COLO668 (cell line): Measurements from ENCODE around the gene ENKD1.

Experiments used
- DNase-seq: peaks from one replicate; lab custom pipeline; 2025; ENCODE audit not compliant: unreplicated experiment; lab: John Stamatoyannopoulos, UW

The ENKD1 gene

GRCh38 chr16:67664258-67664657, 2.3 kb downstream of the ENKD1 start:
- no peak for DNase-seq

GRCh38 chr16:67663877-67664222, 2.7 kb downstream of the ENKD1 start:
- DNase-seq = no peak

- DNase-seq = peak; percentile 21
These were observed 3.2 kb downstream of the ENKD1 start for GRCh38 chr16:67663151-67663876.

GRCh38 chr16:67662653-67663010, 3.9 kb downstream of the ENKD1 start:
- DNase-seq = no peak

GRCh38 chr16:67661886-67662652, 4.5 kb downstream of the ENKD1 start:
- no peak for DNase-seq

GRCh38 chr16:67661101-67661761, 5.3 kb downstream of the ENKD1 start:
- peak; percentile 66 for DNase-seq

- DNase-seq = peak; percentile 96
These were observed 6.0 kb downstream of the ENKD1 start, which contains the start of gene PARD6A for GRCh38 chr16:67660564-67661028. Gene PARD6A, plus strand, starts transcription at chr16:67660960. Its CDS starts 79 bp downstream, at chr16:67661039.

GRCh38 chr16:67659675-67660563, 6.6 kb downstream of the ENKD1 start, which contains the start of gene ACD:
Gene ACD, minus strand, starts transcription at chr16:67660260. Its CDS starts 40 bp downstream, at chr16:67660220.
- peak; percentile 95 for DNase-seq

- DNase-seq = peak; percentile 38
These were observed 7.5 kb downstream of the ENKD1 start for GRCh38 chr16:67658849-67659674.

GRCh38 chr16:67657751-67658518, 8.6 kb downstream of the ENKD1 start:
- no peak for DNase-seq

- no peak for DNase-seq
These were observed 9.4 kb downstream of the ENKD1 start for GRCh38 chr16:67657017-67657608.

- no peak for DNase-seq
These were observed 10.1 kb downstream of the ENKD1 start for GRCh38 chr16:67656344-67657016.

- DNase-seq = no peak
These were observed 11.2 kb downstream of the ENKD1 start for GRCh38 chr16:67655363-67655762.

- DNase-seq = no peak
These were observed 12.1 kb downstream of the ENKD1 start for GRCh38 chr16:67654403-67654911.

GRCh38 chr16:67653789-67654402, 12.7 kb downstream of the ENKD1 start:
- no peak for DNase-seq

- DNase-seq = peak; percentile 28
These were observed 13.3 kb downstream of the ENKD1 start for GRCh38 chr16:67653128-67653788.

GRCh38 chr16:67652578-67653127, 13.9 kb downstream of the ENKD1 start:
- DNase-seq = no peak
